ENCODE results near the gene KAT2A.

The KAT2A gene

GRCh38 chr17:42127414-42127813, 6.2 kb upstream of the KAT2A start:
- H3K27ac Mint-ChIP-seq, result peak overlapping the region; percentile 1
- DNase-seq (no peak), ATAC-seq (no peak)
- H3K4me3 Mint-ChIP-seq, result no peak overlapping the region
- H3K9me3 Mint-ChIP-seq, result no peaks in the 10 kb centered on the region
- peaks cover 25% of the 10 kb centered on the region for H3K4me1 Mint-ChIP-seq
- H3K36me3 Mint-ChIP-seq (ENCODE audit: low read depth), result peaks cover 45% of the 10 kb centered on the region
- H3K27me3 Mint-ChIP-seq, result no peaks in the 10 kb centered on the region

GRCh38 chr17:42126836-42127235, 5.7 kb upstream of the KAT2A start:
- Mint-ChIP-seq H3K9me3 (no peaks in the 10 kb centered on the region), H3K4me1 (peaks cover 19% of the 10 kb centered on the region), H3K4me3 (no peak overlapping the region), H3K27me3 (no peaks in the 10 kb centered on the region), H3K27ac (peak overlapping the region; percentile 1), H3K36me3 (ENCODE audit: low read depth) (peaks cover 45% of the 10 kb centered on the region)
- ATAC-seq (no peak), DNase-seq (no peak)

- ATAC-seq (no peak), DNase-seq (no peak)
- peaks cover 38% of the 10 kb centered on the region for H3K36me3 Mint-ChIP-seq (ENCODE audit: low read depth)
- no peaks in the 10 kb centered on the region for H3K9me3 Mint-ChIP-seq
- H3K27me3 Mint-ChIP-seq, result no peaks in the 10 kb centered on the region
- H3K27ac Mint-ChIP-seq, result no peak overlapping the region
- no peak overlapping the region for H3K4me3 Mint-ChIP-seq
- peaks cover 15% of the 10 kb centered on the region for H3K4me1 Mint-ChIP-seq
Observed at GRCh38 chr17:42125565-42125964, 4.4 kb upstream of the KAT2A start.

GRCh38 chr17:42124256-42124655, 3.1 kb upstream of the KAT2A start:
- no peak for ATAC-seq
- Mint-ChIP-seq H3K27me3 (no peaks in the 10 kb centered on the region), H3K4me1 (peaks cover 27% of the 10 kb centered on the region), H3K9me3 (no peaks in the 10 kb centered on the region), H3K27ac (no peak overlapping the region), H3K36me3 (ENCODE audit: low read depth) (peaks cover 28% of the 10 kb centered on the region), H3K4me3 (no peak overlapping the region)
- DNase-seq, result no peak

- DNase-seq, result no peak
- Mint-ChIP-seq H3K27me3 (no peaks in the 10 kb centered on the region), H3K27ac (peak within 1 kb of the TSS; percentile 81), H3K36me3 (ENCODE audit: low read depth) (peaks cover 22% of the 10 kb centered on the region), H3K4me1 (peaks cover 26% of the 10 kb centered on the region), H3K9me3 (no peaks in the 10 kb centered on the region), H3K4me3 (peak within 1 kb of the TSS; percentile 70)
- no peak for ATAC-seq
Observed at GRCh38 chr17:42122371-42123303, 1.5 kb upstream of the KAT2A start, which contains the start of gene HSPB9. Gene HSPB9 (plus strand): TSS chr17:42122804. CDS start chr17:42122851, 47 bp downstream.

- DNase-seq (no peak), ATAC-seq (peak; percentile 1)
- Mint-ChIP-seq H3K4me1 (peaks cover 37% of the 10 kb centered on the region), H3K4me3 (peak overlapping the region; percentile 70), H3K9me3 (no peaks in the 10 kb centered on the region), H3K27me3 (no peaks in the 10 kb centered on the region), H3K36me3 (ENCODE audit: low read depth) (peaks cover 23% of the 10 kb centered on the region), H3K27ac (no peak overlapping the region)
Observed at GRCh38 chr17:42120161-42120769, 902 bp downstream of the KAT2A start.

- Mint-ChIP-seq H3K36me3 (ENCODE audit: low read depth) (peaks cover 19% of the 10 kb centered on the region), H3K27ac (no peak overlapping the region), H3K27me3 (no peaks in the 10 kb centered on the region), H3K4me1 (peaks cover 37% of the 10 kb centered on the region), H3K9me3 (no peaks in the 10 kb centered on the region), H3K4me3 (no peak overlapping the region)
- no peak for DNase-seq
- no peak for ATAC-seq
Observed at GRCh38 chr17:42119301-42119700, 1.9 kb downstream of the KAT2A start.

- Mint-ChIP-seq H3K27ac (peak overlapping the region; percentile 68), H3K4me3 (peak overlapping the region; percentile 53), H3K27me3 (no peaks in the 10 kb centered on the region), H3K9me3 (no peaks in the 10 kb centered on the region), H3K36me3 (ENCODE audit: low read depth) (peaks cover 19% of the 10 kb centered on the region), H3K4me1 (peaks cover 37% of the 10 kb centered on the region)
- ATAC-seq (peak; percentile 16), DNase-seq (peak; percentile 64)
Observed at GRCh38 chr17:42118545-42118944, 2.6 kb downstream of the KAT2A start.

- Mint-ChIP-seq H3K4me3 (no peak overlapping the region), H3K36me3 (ENCODE audit: low read depth) (peaks cover 19% of the 10 kb centered on the region), H3K27ac (no peak overlapping the region), H3K4me1 (peaks cover 37% of the 10 kb centered on the region), H3K9me3 (no peaks in the 10 kb centered on the region), H3K27me3 (no peaks in the 10 kb centered on the region)
- ATAC-seq (no peak), DNase-seq (no peak)
Observed at GRCh38 chr17:42118126-42118510, 3.0 kb downstream of the KAT2A start.

GRCh38 chr17:42117397-42118125, 3.6 kb downstream of the KAT2A start:
- peaks cover 41% of the 10 kb centered on the region for H3K4me1 Mint-ChIP-seq
- no peak overlapping the region for H3K4me3 Mint-ChIP-seq
- H3K36me3 Mint-ChIP-seq (ENCODE audit: low read depth), result peaks cover 19% of the 10 kb centered on the region

GRCh38 chr17:42116705-42117396, 4.3 kb downstream of the KAT2A start:
- H3K9me3 Mint-ChIP-seq, result no peaks in the 10 kb centered on the region
- no peak overlapping the region for H3K4me3 Mint-ChIP-seq
- H3K27ac Mint-ChIP-seq, result no peak overlapping the region
- H3K27me3 Mint-ChIP-seq, result no peaks in the 10 kb centered on the region
- peaks cover 46% of the 10 kb centered on the region for H3K4me1 Mint-ChIP-seq
- no peak for ATAC-seq
- DNase-seq, result peak; percentile 79
- H3K36me3 Mint-ChIP-seq (ENCODE audit: low read depth), result peaks cover 19% of the 10 kb centered on the region

More at GRCh38 chr17:42117397-42118125, 3.6 kb downstream of the KAT2A start:
- DNase-seq, result no peak
- Mint-ChIP-seq H3K27me3 (no peaks in the 10 kb centered on the region), H3K9me3 (no peaks in the 10 kb centered on the region), H3K27ac (no peak overlapping the region)
- no peak for ATAC-seq

GRCh38 chr17:42114118-42114517, 7.0 kb downstream of the KAT2A start:
- peaks cover 41% of the 10 kb centered on the region for H3K4me1 Mint-ChIP-seq
- H3K9me3 Mint-ChIP-seq, result no peaks in the 10 kb centered on the region
- DNase-seq (no peak), ATAC-seq (no peak)
- H3K27me3 Mint-ChIP-seq, result no peaks in the 10 kb centered on the region
- peaks cover 19% of the 10 kb centered on the region for H3K36me3 Mint-ChIP-seq (ENCODE audit: low read depth)
- H3K4me3 Mint-ChIP-seq, result no peak overlapping the region
- H3K27ac Mint-ChIP-seq, result no peak overlapping the region

- Mint-ChIP-seq H3K9me3 (no peaks in the 10 kb centered on the region), H3K27me3 (no peaks in the 10 kb centered on the region), H3K27ac (no peak overlapping the region), H3K36me3 (ENCODE audit: low read depth) (peaks cover 16% of the 10 kb centered on the region), H3K4me1 (peaks cover 35% of the 10 kb centered on the region), H3K4me3 (peak overlapping the region; percentile 85)
- ATAC-seq (no peak), DNase-seq (no peak)
Observed at GRCh38 chr17:42113293-42114069, 7.7 kb downstream of the KAT2A start.
